Neural cell (in vitro differentiated cells): ENCODE data around the gene HTRA2. TPM values are rescaled to one million over a fixed set of nuclear protein-coding genes. Genes with fewer than 3 reads are reported as not detected.

Experiments
- polyA plus RNA-seq: library from polyadenylated mRNA; depleted of rRNA; stranded (reverse); fragments of >200 nt; gene quantifications from 2 replicates; pipeline ENCODE4 v1.2.3, GENCODE V29; 2014

Gene HTRA2
- polyA plus RNA-seq, 1 donor from 2014 or later = 126 TPM

Other genes with a start within 250 kb of the HTRA2 start
- 3.2 and 3.9 TPM in 2 replicates for gene SLC4A5, start 186.5 kb upstream of the HTRA2 start, polyA plus RNA-seq
- 160 and 183 TPM in 2 replicates for gene DCTN1, start 149.6 kb upstream of the HTRA2 start, polyA plus RNA-seq
- 1.7 and 3.3 TPM in 2 replicates for gene C2orf81, start 108.3 kb upstream of the HTRA2 start, polyA plus RNA-seq
- gene WDR54, start 108.2 kb upstream of the HTRA2 start, polyA plus RNA-seq = 89.9 and 110 TPM in 2 replicates
- gene RTKN, start 88.0 kb upstream of the HTRA2 start, polyA plus RNA-seq = 4.9 and 6.1 TPM in 2 replicates
- 35.2 and 53.2 TPM in 2 replicates for gene INO80B, start 74.8 kb upstream of the HTRA2 start, polyA plus RNA-seq
- 220 and 230 TPM in 2 replicates for gene WBP1, start 71.5 kb upstream of the HTRA2 start, polyA plus RNA-seq
- gene MOGS, start 64.6 kb upstream of the HTRA2 start, polyA plus RNA-seq = 39.6 and 51.2 TPM in 2 replicates
- 28.0 and 28.6 TPM in 2 replicates for gene MRPL53, start 57.3 kb upstream of the HTRA2 start, polyA plus RNA-seq
- gene CCDC142, start 46.9 kb upstream of the HTRA2 start, polyA plus RNA-seq = 21.6 and 48.0 TPM in 2 replicates
- 11.0 and 16.3 TPM in 2 replicates for gene TTC31, start 46.9 kb upstream of the HTRA2 start, polyA plus RNA-seq
- gene LBX2, start 30.3 kb upstream of the HTRA2 start, polyA plus RNA-seq = not detected in 2 replicates
- 30.2 and 38.9 TPM in 2 replicates for gene PCGF1, start 22.2 kb upstream of the HTRA2 start, polyA plus RNA-seq
- gene TLX2, start 15.5 kb upstream of the HTRA2 start, polyA plus RNA-seq = not detected in 2 replicates
- 0.59 and 0.78 TPM in 2 replicates for gene DQX1, start 3.7 kb upstream of the HTRA2 start, polyA plus RNA-seq
- gene AUP1, start 227 bp upstream of the HTRA2 start, polyA plus RNA-seq = 153 and 163 TPM in 2 replicates
- 17.1 and 20.1 TPM in 2 replicates for gene LOXL3, start 24.0 kb downstream of the HTRA2 start, polyA plus RNA-seq
- 0.30 and 0.79 TPM in 2 replicates for gene DOK1, start 24.8 kb downstream of the HTRA2 start, polyA plus RNA-seq
- not detected in 2 replicates for gene M1AP, start 118.4 kb downstream of the HTRA2 start, polyA plus RNA-seq
- gene SEMA4F, start 124.3 kb downstream of the HTRA2 start, polyA plus RNA-seq = 18.2 and 19.2 TPM in 2 replicates